Measurements from ENCODE around the gene TENM4.
"Not testable (repeated sequence)": the region's sequence is repeated elsewhere in the genome, so short reads cannot be mapped to it uniquely, and the experiment has no call there.

Gene TENM4

GRCh38 chr11:78857688-78858087, 583.1 kb downstream of the TENM4 start:
- DNase-seq = no peak

- DNase-seq = no peak
Observed at GRCh38 chr11:78856211-78856610, 584.6 kb downstream of the TENM4 start.

- no peak for DNase-seq
Observed at GRCh38 chr11:78855116-78855515, 585.7 kb downstream of the TENM4 start.

- DNase-seq = no peak
Observed at GRCh38 chr11:78853521-78853920, 587.3 kb downstream of the TENM4 start.

GRCh38 chr11:78851878-78852586, 588.8 kb downstream of the TENM4 start:
- no peak for DNase-seq

GRCh38 chr11:78850078-78850477, 590.8 kb downstream of the TENM4 start:
- DNase-seq = no peak

- DNase-seq = no peak
Observed at GRCh38 chr11:78846269-78846668, 594.6 kb downstream of the TENM4 start.

GRCh38 chr11:78845496-78845895, 595.3 kb downstream of the TENM4 start:
- DNase-seq = no peak

GRCh38 chr11:78841456-78842060, 599.3 kb downstream of the TENM4 start:
- peak; percentile 10 for DNase-seq

- DNase-seq = no peak
Observed at GRCh38 chr11:78840623-78841022, 600.2 kb downstream of the TENM4 start.

- DNase-seq = no peak
Observed at GRCh38 chr11:78840200-78840599, 600.6 kb downstream of the TENM4 start.

- no peak for DNase-seq
Observed at GRCh38 chr11:78838417-78838816, 602.4 kb downstream of the TENM4 start.

- DNase-seq = no peak
Observed at GRCh38 chr11:78835646-78836045, 605.2 kb downstream of the TENM4 start.

- DNase-seq = no peak
Observed at GRCh38 chr11:78834886-78835285, 605.9 kb downstream of the TENM4 start.

- DNase-seq = no peak
Observed at GRCh38 chr11:78833237-78833636, 607.6 kb downstream of the TENM4 start.

GRCh38 chr11:78832226-78832947, 608.4 kb downstream of the TENM4 start:
- DNase-seq = no peak

- DNase-seq = no peak
Observed at GRCh38 chr11:78831571-78831970, 609.3 kb downstream of the TENM4 start.

- DNase-seq = no peak
Observed at GRCh38 chr11:78830277-78830819, 610.5 kb downstream of the TENM4 start.

- DNase-seq = no peak
Observed at GRCh38 chr11:78829146-78829545, 611.7 kb downstream of the TENM4 start.

- DNase-seq = no peak
Observed at GRCh38 chr11:78828676-78829075, 612.2 kb downstream of the TENM4 start.

GRCh38 chr11:78827291-78827690, 613.5 kb downstream of the TENM4 start:
- not testable (repeated sequence) for DNase-seq

- DNase-seq = no peak
Observed at GRCh38 chr11:78825591-78826020, 615.2 kb downstream of the TENM4 start.

- no peak for DNase-seq
Observed at GRCh38 chr11:78823588-78823987, 617.2 kb downstream of the TENM4 start.

- no peak for DNase-seq
Observed at GRCh38 chr11:78822931-78823423, 617.9 kb downstream of the TENM4 start.

Measured in NCI-H524 treated with DMSO at 0.1 percent for 48 hours (cell line).